22Rv1 (cell line): Measurements from ENCODE around the gene CLECL1.

Experiments used
- CTCF ChIP-seq: fragments of 450-650 bp; IDR thresholded peaks from 2 replicates; pipeline ENCODE4 v1.5.1; 2017; ENCODE audit warnings: mild to moderate bottlenecking
- ZFX ChIP-seq: fragments of 450-650 bp; IDR thresholded peaks from 2 replicates; pipeline ENCODE4 v1.6.1; 2017; ENCODE audit warnings: antibody characterized with exemption, borderline replicate concordance

DNA sequence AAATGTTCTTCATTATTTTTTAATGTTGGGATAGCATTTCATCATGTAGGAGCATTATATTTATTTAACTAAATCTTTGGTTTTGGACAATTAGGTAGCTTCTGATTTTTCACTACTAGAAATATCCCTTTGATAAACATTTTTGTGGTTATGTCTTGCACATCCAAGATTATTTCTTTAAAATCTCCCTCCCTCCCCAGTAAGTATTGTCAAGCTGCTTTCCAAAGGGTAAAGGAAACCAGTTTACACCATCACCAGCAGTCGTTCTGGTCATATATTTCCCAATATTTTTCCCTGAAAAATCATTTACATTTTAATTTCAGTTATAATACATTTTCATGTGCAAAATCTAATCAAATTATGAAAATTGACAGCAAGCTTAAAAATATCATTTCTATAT, 16.7 kb upstream of the CLECL1 start:
- TF ChIP-seq CTCF: no peak
- TF ChIP-seq ZFX: no peak
